Chondrocyte (in vitro differentiated cells): ENCODE results near the gene FBXO48. TPM values are rescaled to one million over a fixed set of nuclear protein-coding genes. Genes with fewer than 3 reads are reported as not detected.

Source experiments
- DNase-seq: peaks from one replicate; pipeline ENCODE4 v3.0.0; 2021; ENCODE audit warnings: mixed read lengths, low spot score
- H3K27ac Mint-ChIP-seq: one replicate; pipeline ENCODE4 v1.8.0; 2021; ENCODE audit warnings: mild to moderate bottlenecking, moderate library complexity, mixed read lengths; ENCODE audit not compliant: unreplicated experiment
- H3K27me3 Mint-ChIP-seq: 2 replicates; pipeline ENCODE4 v1.8.0; 2021; ENCODE audit warnings: low read depth, mixed read lengths
- H3K36me3 Mint-ChIP-seq: 2 replicates; pipeline ENCODE4 v1.8.0; 2021; ENCODE audit warnings: low read depth, mixed read lengths
- H3K4me1 Mint-ChIP-seq: 2 replicates; pipeline ENCODE4 v1.8.0; 2021; ENCODE audit warnings: low read depth, mild to moderate bottlenecking, mixed read lengths
- H3K4me3 Mint-ChIP-seq: one replicate; pipeline ENCODE4 v1.8.0; 2021; ENCODE audit warnings: mild to moderate bottlenecking, moderate library complexity, mixed read lengths; ENCODE audit not compliant: unreplicated experiment
- H3K9me3 Mint-ChIP-seq: 2 replicates; pipeline ENCODE4 v1.8.0; 2021; ENCODE audit warnings: low read depth, mixed read lengths
- CTCF ChIP-seq: fragments of 200-600 bp; sonication (generic); IDR thresholded peaks from 2 replicates; pipeline ENCODE4 v1.5.0; 2021; ENCODE audit warnings: antibody characterized with exemption, mild to moderate bottlenecking, moderate library complexity
- total RNA-seq: library from RNA; stranded (reverse); gene quantifications from 3 replicates; pipeline ENCODE4 v1.2.1, GENCODE V29; 2021

Gene FBXO48
- total RNA-seq, 1 donor from 2014 or later, result 0.55 TPM

- no peak for DNase-seq
- H3K9me3 Mint-ChIP-seq, result no peaks in the 10 kb centered on the region
- no peak for TF ChIP-seq CTCF
- H3K4me3 Mint-ChIP-seq, result no peak overlapping the region
- H3K27ac Mint-ChIP-seq, result no peak overlapping the region
- H3K36me3 Mint-ChIP-seq, result no peaks in the 10 kb centered on the region
- peaks cover 4% of the 10 kb centered on the region for H3K4me1 Mint-ChIP-seq
- no peaks in the 10 kb centered on the region for H3K27me3 Mint-ChIP-seq
Measured at GRCh38 chr2:68483011-68483410, 15.9 kb upstream of the FBXO48 start.

GRCh38 chr2:68482296-68482820 is 15.3 kb upstream of the FBXO48 start:
- H3K27ac Mint-ChIP-seq, result no peak overlapping the region
- no peaks in the 10 kb centered on the region for H3K27me3 Mint-ChIP-seq
- no peak overlapping the region for H3K4me3 Mint-ChIP-seq
- TF ChIP-seq CTCF, result no peak
- no peak for DNase-seq
- H3K4me1 Mint-ChIP-seq, result no peaks in the 10 kb centered on the region
- H3K36me3 Mint-ChIP-seq, result no peaks in the 10 kb centered on the region
- H3K9me3 Mint-ChIP-seq, result no peaks in the 10 kb centered on the region

GRCh38 chr2:68478688-68479087 is 11.6 kb upstream of the FBXO48 start:
- Mint-ChIP-seq H3K27me3 (no peaks in the 10 kb centered on the region), H3K27ac (no peak overlapping the region), H3K4me3 (no peak overlapping the region), H3K9me3 (no peaks in the 10 kb centered on the region), H3K36me3 (no peaks in the 10 kb centered on the region), H3K4me1 (no peaks in the 10 kb centered on the region)
- no peak for TF ChIP-seq CTCF
- DNase-seq, result no peak

GRCh38 chr2:68476454-68476853 is 9.4 kb upstream of the FBXO48 start:
- no peaks in the 10 kb centered on the region for H3K36me3 Mint-ChIP-seq
- H3K27ac Mint-ChIP-seq, result no peak overlapping the region
- no peak for DNase-seq
- H3K4me3 Mint-ChIP-seq, result no peak overlapping the region
- H3K4me1 Mint-ChIP-seq, result no peaks in the 10 kb centered on the region
- no peaks in the 10 kb centered on the region for H3K9me3 Mint-ChIP-seq
- no peaks in the 10 kb centered on the region for H3K27me3 Mint-ChIP-seq
- TF ChIP-seq CTCF, result no peak

- TF ChIP-seq CTCF, result no peak
Measured at GRCh38 chr2:68475576-68475975, 8.5 kb upstream of the FBXO48 start.

More at GRCh38 chr2:68475576-68475975, 8.5 kb upstream of the FBXO48 start:
- Mint-ChIP-seq H3K4me1 (no peaks in the 10 kb centered on the region), H3K27ac (no peak overlapping the region), H3K36me3 (no peaks in the 10 kb centered on the region), H3K9me3 (no peaks in the 10 kb centered on the region), H3K4me3 (no peak overlapping the region), H3K27me3 (no peaks in the 10 kb centered on the region)
- DNase-seq, result no peak
